Activated B cell treated with CpG ODN at 0.5 μM for 24 hours (primary cell): ENCODE results near the gene EDARADD. TPM values are rescaled to one million over a fixed set of nuclear protein-coding genes. Genes with fewer than 3 reads are reported as not detected.

ENCODE experiments used
- ATAC-seq: fragments of 200-7000 bp; cut with Tn5 transposase; one replicate; pipeline ENCODE4 v1.10.0; 2021; ENCODE audit warnings: low read depth, mild to moderate bottlenecking, moderate library complexity
- CTCF ChIA-PET: fragments of 350-600 bp; sonication (Branson Sonifier 250); formaldehyde crosslinking; loops from one replicate; lab custom pipeline; 2021; ENCODE audit warnings: antibody characterized with exemption; lab: Charles Lee
- POLR2A ChIA-PET: fragments of 350-600 bp; sonication (Branson Sonifier 250); formaldehyde crosslinking; loops from one replicate; lab custom pipeline; 2021; ENCODE audit warnings: antibody characterized with exemption; lab: Charles Lee
- DNase-seq: peaks from one replicate; pipeline ENCODE4 v3.0.0; 2022
- H3K27ac Mint-ChIP-seq: one replicate; pipeline ENCODE4 v1.8.0; 2020; ENCODE audit warnings: mixed read lengths
- H3K27me3 Mint-ChIP-seq: one replicate; pipeline ENCODE4 v1.8.0; 2021; ENCODE audit warnings: mixed read lengths
- H3K36me3 Mint-ChIP-seq: one replicate; pipeline ENCODE4 v1.8.0; 2021; ENCODE audit warnings: low read depth, mixed read lengths
- H3K4me1 Mint-ChIP-seq: one replicate; pipeline ENCODE4 v1.8.0; 2021; ENCODE audit warnings: mixed read lengths
- H3K4me3 Mint-ChIP-seq: one replicate; pipeline ENCODE4 v1.8.0; 2020; ENCODE audit warnings: mild to moderate bottlenecking, mixed read lengths
- H3K9me3 Mint-ChIP-seq: one replicate; pipeline ENCODE4 v1.8.0; 2020; ENCODE audit warnings: mixed read lengths
- intact Hi-C: fragments of 100-400 bp; cut with micrococcal nuclease; formaldehyde crosslinking; loops from one replicate; pipeline ENCODE4 v1.15.1; 2024
- total RNA-seq: library from RNA; stranded (reverse); gene quantifications from 2 replicates; pipeline ENCODE4 v1.2.3, GENCODE V29; 2022
- TF ChIP-seq, protein P1 (sequence below): fragments of 200-600 bp; IDR thresholded peaks from one replicate; pipeline ENCODE4 v1.8.0; 2022; ENCODE audit warnings: antibody characterized with exemption, mild to moderate bottlenecking

EDARADD gene
- total RNA-seq, 1 donor from 2014 or later, result not detected

DNA sequence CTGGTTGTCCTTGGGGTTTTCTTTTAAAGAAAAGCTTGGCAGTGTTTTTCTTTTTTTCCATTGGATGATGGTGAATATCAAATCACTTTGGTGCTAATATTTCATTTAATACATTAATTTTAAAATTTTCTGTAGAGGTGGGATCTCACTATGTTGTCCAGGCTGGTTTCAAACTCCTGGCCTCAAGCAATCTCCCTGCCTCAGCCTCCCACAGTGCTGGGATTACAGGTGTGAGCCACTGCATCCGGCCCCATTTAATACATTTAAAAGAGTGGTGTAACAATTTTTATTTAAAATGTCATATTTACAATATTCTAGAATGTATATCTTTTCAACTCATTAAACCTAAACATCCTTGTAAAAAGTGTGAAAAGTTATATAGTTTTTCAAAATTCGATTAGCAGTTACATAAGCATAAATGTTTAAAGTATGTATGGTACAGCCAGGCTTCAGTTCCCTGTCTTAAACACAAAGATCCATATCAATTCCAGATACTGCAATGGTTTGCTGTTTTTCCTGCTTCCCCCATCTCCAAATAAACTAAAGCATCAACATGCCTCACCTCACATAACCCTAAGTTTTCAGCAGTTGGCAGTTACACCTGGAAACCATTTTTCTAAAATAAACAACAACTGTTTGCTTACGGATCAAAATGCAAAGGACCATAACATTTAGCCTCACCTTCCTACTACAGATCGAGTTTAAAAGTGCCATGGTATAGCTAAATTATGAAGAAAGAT lies 120.8 kb downstream of the EDARADD start:
- intact Hi-C loops, result no loop called here
- ATAC-seq (no peak), DNase-seq (no peak)
- CTCF ChIA-PET, result no interaction called here
- no peaks in the 10 kb centered on the region for H3K4me1 Mint-ChIP-seq
- TF ChIP-seq, protein P1, sequence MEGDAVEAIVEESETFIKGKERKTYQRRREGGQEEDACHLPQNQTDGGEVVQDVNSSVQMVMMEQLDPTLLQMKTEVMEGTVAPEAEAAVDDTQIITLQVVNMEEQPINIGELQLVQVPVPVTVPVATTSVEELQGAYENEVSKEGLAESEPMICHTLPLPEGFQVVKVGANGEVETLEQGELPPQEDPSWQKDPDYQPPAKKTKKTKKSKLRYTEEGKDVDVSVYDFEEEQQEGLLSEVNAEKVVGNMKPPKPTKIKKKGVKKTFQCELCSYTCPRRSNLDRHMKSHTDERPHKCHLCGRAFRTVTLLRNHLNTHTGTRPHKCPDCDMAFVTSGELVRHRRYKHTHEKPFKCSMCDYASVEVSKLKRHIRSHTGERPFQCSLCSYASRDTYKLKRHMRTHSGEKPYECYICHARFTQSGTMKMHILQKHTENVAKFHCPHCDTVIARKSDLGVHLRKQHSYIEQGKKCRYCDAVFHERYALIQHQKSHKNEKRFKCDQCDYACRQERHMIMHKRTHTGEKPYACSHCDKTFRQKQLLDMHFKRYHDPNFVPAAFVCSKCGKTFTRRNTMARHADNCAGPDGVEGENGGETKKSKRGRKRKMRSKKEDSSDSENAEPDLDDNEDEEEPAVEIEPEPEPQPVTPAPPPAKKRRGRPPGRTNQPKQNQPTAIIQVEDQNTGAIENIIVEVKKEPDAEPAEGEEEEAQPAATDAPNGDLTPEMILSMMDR, result no peak
- H3K9me3 Mint-ChIP-seq, result no peaks in the 10 kb centered on the region
- H3K27me3 Mint-ChIP-seq, result peaks cover 3% of the 10 kb centered on the region
- no peaks in the 10 kb centered on the region for H3K36me3 Mint-ChIP-seq
- H3K27ac Mint-ChIP-seq, result no peak overlapping the region
- no peak overlapping the region for H3K4me3 Mint-ChIP-seq
- POLR2A ChIA-PET, result no interaction called here

GRCh38 chr1:236515443-236515958 lies 121.4 kb downstream of the EDARADD start:
- TF ChIP-seq, protein P1, result no peak
- H3K27me3 Mint-ChIP-seq, result peaks cover under 1% of the 10 kb centered on the region
- no peaks in the 10 kb centered on the region for H3K9me3 Mint-ChIP-seq
- ChIA-PET POLR2A (no interaction called here), CTCF (no interaction called here)
- H3K4me3 Mint-ChIP-seq, result no peak overlapping the region
- ATAC-seq (no peak), DNase-seq (no peak)
- no peaks in the 10 kb centered on the region for H3K36me3 Mint-ChIP-seq
- no peak overlapping the region for H3K27ac Mint-ChIP-seq
- no peaks in the 10 kb centered on the region for H3K4me1 Mint-ChIP-seq
- intact Hi-C loops, result no loop called here

GRCh38 chr1:236516929-236517704 lies 123.0 kb downstream of the EDARADD start:
- TF ChIP-seq, protein P1, result no peak
- H3K27ac Mint-ChIP-seq, result no peak overlapping the region
- H3K4me3 Mint-ChIP-seq, result no peak overlapping the region
- ChIA-PET POLR2A (no interaction called here), CTCF (no interaction called here)
- H3K9me3 Mint-ChIP-seq, result no peaks in the 10 kb centered on the region
- no peaks in the 10 kb centered on the region for H3K36me3 Mint-ChIP-seq
- intact Hi-C loops, result no loop called here
- H3K27me3 Mint-ChIP-seq, result no peaks in the 10 kb centered on the region
- no peak for ATAC-seq
- no peak for DNase-seq
- no peaks in the 10 kb centered on the region for H3K4me1 Mint-ChIP-seq

DNA sequence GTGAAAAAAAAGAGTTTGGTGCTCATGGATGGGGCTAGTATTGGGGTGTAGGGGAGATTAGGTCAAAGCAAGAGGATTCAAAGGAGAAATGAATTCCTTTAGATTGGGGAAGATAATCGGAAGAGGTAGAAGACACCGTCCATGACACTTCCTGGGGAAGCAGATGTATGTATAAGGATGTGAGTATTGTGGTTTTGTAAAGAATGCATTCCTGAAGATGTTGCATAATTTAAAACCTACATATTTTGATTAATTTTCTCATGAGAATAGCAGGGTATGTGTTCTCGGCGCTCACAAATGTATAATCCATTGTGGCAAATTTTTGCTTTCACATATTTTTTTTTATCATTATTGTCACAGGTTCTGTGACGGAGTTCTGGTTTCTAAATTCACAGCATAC lies 124.2 kb downstream of the EDARADD start:
- ChIA-PET CTCF (no interaction called here), POLR2A (no interaction called here)
- H3K4me3 Mint-ChIP-seq, result no peak overlapping the region

More for the DNA sequence above, 124.2 kb downstream of the EDARADD start:
- TF ChIP-seq, protein P1, result no peak
- DNase-seq (no peak), ATAC-seq (no peak)
- H3K27me3 Mint-ChIP-seq, result no peaks in the 10 kb centered on the region
- intact Hi-C loops, result no loop called here
- no peak overlapping the region for H3K27ac Mint-ChIP-seq
- H3K36me3 Mint-ChIP-seq, result no peaks in the 10 kb centered on the region
- H3K9me3 Mint-ChIP-seq, result no peaks in the 10 kb centered on the region
- H3K4me1 Mint-ChIP-seq, result no peaks in the 10 kb centered on the region
